Activated CD4-positive, alpha-beta T cell treated with anti-CD3 and anti-CD28 coated beads for 24 hours (primary cell): ENCODE results near the gene IRF3.
A peak's percentile ranks its signal among the peaks of the same experiment; 100 is the strongest.
"Not testable (repeated sequence)": the region's sequence is repeated elsewhere in the genome, so short reads cannot be mapped to it uniquely, and the experiment has no call there.

Source experiments
- DNase-seq, 2 donors: peaks; one replicate each; pipeline ENCODE4 v3.0.0-alpha.2; 2020; ENCODE audit warnings: low read depth in 2 of 2

IRF3 gene

DNA sequence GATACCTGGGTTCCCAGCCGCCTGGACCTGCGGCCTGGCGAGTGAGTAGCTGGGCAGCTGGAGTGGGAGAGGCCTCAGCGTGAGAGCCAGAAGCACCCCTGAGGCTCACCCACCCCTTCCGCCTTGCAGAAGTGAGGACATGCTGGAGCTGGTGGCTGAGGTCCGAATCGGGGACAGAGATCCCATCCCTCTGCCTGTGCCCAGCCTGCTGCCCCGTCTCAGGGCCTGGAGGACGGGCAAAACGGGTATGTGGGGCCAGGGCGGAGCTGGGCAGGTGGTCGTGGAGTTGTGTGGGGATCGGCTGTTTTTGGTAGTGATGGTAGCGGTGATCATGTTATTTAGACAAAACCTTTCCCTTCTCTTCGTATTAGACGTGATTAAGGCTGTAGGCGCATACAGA lies 19.1 kb downstream of the IRF3 start:
- DNase-seq = no peak

DNA sequence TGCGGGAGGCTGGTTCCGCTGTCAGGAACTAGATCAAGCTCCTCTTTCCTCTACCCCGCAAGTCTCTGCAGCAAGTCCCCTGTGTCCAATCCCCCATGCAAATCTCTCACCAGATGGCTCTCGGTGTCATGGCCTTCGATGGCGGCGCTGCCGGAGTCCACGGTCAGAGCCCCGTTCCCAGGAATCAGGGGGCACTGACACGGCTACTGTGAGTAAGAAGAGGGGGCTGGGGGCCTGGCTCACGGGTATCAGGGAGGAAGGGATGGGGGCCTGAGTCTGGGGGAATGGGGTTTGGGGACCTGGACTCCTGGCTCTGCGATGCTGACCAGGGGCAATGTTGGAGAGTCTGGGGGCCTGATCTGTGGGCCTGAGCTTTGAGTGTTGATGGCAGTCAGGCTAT lies 19.7 kb downstream of the IRF3 start:
- no peak for DNase-seq

DNA sequence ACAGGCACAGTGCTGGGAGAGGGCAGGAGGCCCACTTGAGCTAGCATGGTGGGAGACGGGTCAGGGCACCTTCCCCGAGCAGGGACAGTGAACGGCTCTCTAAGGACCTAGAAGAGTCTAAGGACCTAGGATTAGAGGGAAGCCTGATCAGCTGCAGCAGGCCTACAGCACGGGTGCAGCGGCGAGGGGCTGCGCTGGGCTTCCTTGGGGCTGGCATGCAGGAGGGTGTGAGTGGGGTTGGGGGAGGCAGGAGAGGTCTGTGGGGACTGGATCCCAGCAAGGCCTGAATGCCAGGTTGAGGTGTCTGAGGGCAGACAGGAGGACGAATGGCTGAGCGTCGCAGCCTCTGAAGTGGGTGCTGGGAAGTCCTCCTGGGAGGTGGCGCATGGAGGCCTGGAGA lies 20.1 kb downstream of the IRF3 start:
- DNase-seq = no peak

DNA sequence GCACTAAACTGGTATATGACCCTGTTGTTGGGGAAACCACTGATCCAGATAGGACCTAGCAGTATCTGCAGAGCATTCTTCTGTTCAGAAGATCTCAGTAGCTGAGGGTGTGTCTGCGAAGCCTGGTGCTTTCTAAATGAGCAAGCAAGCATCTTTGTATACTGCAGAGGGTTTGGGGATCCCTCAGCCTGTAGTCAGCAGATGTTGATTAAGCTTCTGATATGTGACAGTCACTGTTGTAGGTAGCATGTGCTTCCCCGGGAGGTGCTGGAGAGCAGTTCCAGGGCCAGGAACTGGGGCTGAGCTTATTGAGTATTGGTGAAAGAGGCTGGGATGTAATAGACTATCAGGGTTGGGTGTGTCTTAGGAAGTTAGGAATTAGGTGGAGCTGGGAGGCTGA lies 22.2 kb downstream of the IRF3 start:
- DNase-seq = no peak

DNA sequence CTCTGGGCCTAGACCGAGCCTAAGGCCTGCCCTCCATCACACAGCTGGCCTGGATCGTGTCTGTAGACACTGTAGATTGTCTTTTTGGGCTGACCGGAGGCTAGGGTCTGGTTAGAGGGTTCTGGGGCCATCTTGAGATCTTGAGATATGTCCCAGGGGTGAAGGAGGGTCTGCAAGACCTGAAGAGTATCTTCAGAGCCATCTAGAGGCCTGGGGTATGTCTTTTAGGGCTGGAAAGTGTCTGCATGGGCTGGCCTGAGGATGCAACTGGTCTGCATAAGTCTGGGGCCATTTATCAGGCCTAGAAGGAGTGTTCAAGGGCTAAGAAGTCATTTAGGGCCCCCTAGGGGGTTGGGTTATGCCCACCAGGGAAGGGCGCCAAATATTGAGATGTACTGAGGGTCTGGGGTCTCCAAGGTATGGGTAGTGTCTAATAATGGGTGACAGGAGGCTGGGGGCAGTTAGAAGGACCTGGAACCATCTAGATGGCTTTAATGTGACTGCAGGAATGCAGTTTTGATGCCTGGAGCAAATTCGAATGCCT lies 23.1 kb downstream of the IRF3 start:
- DNase-seq = no peak

DNA sequence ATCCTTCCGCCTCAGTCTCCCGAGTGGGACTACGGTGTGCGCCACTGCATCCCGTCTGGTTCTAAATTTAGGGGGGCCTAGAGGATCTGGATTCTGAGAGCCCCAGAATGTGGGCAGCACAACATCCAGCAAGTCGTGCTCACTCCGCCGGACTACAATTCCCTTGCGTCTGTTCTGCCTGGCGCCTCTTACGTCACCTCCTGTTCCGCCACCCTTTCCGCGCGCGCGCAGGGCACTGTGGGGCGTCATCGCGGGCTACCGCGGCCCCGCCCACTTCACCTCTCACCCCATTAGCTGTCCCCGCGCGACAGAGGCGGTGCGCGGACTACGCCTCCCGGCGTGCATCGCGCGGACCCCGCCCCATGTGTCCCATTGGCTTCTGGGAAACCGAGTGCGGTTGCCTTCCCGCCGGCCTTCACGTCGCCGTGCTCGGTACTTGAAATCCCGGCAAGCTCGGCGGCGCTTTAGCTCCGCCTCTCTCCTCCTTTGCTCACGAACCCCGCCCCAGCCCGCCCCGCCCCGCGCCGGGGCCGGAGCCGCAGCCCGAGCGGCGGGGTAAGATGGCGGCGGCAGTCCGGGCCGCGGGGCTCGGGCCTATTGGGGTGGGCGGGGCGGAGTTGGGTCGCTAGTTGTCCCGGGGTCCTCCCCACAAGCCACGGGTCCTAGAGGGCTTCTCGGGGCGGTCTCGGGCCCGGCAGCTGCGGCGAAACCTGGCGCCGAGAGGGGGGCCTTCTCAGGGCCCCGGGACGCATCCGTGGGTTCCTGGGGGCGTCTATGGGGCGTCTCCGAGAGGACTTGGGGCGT lies 23.8 kb downstream of the IRF3 start, which contains the start of gene SCAF1:
TSS of gene SCAF1 (plus strand) at position 522 of the 804 bp plus-strand sequence. CDS start 2,818 bp downstream, outside the sequence.
- DNase-seq = peak; percentile 98

DNA sequence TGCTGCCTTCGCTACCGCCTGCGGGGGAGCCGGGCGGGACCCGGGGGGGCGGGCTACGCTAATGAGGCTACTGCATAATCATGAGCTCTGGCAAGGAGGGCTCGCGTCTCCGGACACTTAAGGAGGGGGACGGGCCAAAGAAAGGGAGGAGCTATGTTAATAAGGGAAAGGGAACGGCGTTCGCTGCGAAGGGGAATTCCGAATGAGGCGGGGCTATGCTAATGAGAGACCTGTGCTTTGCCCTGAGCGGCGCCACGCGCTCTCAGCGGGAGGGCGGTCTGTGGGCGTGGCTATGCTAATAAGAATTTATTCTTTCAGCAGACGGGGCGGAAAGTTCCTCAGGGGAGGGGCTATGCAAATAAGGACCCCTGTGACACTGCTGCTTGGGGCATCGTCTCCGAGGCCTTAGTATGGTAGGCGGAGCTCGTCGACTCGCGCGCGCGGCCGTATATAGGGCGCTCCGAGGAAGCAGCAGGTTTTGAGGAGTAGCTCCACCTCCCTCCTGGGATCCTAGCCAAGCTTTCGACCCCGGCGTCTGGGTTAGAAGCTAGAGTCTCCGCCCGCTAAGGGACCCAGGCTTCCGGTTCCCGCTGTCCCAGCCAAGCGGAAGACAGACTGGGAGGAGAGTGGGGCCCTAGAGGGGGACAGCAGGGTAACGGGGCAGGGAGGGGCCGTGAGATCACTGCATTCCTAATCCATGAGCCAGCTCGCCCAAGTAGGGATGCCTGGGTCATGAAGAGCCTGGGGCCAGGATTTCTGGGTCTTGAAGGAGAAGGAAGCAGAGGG lies 25.4 kb downstream of the IRF3 start, which contains the start of gene RRAS:
TSS of gene RRAS (minus strand) at position 31 of the 786 bp plus-strand sequence. CDS start 45 bp downstream, outside the sequence.
- peak; percentile 100 for DNase-seq

DNA sequence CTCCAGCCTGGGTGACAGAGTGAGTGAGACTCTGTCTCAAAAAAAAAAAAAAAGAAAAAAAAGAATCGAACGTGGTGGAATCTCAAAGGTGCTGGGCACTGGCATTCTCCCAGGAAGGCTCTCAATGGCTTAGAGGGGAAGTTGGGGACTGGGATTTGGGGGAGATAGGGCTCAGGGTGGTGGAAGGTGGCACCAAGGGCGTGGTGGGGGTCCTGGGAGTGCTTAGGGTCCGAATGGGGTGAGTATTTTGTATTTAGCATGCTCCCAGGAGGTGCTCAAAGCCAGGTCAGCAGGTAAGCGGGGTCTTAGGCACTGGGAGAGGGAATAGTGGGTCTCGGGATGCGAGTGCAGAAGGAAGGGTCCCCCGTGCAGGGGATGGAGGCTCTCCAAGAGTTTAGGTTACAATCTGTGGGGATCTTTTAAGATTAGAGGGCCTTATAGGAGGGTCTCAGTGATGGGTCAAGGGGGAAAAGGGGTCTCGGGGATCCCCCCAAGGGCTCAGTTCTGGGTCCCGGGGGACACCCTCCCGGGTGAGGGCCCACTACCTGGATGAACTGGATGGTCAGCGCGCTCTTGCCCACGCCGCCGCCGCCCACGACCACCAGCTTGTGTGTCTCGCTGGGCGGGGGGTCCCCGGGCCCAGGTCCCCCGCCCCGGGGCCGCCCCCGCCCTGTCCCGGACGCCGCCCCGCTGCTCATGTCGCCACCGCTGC lies 26.1 kb downstream of the IRF3 start:
- no peak for DNase-seq

DNA sequence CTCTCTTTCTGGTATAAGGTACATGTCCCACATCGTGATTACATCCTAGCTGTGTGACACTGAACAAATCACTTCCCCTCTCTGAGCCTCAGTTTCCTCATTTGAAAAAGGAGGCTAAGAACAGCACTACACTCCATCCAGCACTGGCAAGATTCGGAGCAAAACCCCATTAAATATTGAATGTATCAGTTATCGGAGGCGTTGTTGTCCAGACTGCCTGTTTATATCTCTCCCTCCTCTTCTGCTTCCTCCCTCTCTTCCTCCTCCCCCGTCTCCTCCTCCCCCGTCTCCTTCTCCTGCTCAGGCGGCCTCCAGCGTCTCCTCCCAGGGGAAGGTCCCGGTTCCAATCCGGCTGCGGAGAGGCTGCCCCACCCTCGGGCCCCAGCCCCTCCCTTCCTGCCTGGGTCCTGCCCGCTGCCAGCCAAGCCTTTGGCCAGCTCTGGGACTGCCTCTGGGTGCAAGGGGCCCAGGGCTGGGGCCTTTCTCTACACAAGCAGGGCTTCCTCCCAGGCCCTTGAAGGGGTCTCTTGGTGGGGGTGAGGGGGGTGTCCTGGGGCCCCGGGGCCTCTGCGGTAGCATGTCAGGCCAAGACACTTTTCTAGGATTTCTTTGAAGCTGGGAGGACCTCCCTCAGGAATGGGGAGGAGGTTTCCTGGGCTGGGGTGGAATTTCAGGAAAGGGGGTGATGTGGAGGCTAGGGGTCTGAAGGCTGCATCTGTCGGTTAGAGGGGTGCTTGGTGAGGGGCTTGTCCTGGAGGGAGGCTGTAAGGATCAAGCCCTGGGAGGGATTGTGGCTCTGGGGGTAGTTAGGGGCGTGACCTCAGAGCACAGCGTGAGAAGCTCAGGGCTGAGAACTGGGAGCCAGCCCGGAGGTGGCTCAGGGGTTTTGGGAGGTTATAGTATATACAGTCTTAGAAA lies 27.6 kb downstream of the IRF3 start:
- DNase-seq = no peak

DNA sequence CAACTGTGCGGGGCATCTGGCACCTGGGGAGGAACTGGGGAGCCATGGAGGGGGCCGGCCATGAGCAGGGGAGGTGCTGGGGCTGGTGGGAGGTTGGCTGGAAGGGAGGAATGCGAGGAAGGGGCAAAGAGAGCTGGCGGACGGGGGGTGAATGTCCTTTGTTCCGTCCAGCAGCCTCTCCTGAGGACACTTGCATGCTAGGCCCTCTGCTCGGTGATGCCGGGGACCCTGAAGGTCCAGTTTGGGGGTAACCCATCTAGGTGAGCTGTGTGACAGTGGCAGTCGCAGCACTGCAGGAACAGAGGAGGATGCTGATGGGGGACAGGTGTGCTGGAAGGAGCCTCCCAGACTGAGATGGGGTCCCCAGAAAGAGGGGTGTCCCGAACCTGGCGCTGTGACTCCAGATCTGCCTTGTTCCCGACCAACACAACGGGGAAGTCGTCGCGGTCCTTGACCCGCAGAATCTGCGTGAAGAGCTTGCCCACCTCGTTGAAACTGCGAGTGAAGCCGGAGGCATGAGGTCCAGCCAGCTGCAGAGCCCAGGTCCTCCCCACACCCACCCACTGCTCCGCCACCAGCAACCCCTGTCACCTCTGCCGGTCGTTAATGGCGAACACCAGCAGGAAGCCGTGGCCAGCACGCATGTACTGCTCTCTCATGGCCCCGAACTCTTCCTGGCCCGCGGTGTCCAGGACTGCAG lies 29.3 kb downstream of the IRF3 start:
- DNase-seq = no peak

DNA sequence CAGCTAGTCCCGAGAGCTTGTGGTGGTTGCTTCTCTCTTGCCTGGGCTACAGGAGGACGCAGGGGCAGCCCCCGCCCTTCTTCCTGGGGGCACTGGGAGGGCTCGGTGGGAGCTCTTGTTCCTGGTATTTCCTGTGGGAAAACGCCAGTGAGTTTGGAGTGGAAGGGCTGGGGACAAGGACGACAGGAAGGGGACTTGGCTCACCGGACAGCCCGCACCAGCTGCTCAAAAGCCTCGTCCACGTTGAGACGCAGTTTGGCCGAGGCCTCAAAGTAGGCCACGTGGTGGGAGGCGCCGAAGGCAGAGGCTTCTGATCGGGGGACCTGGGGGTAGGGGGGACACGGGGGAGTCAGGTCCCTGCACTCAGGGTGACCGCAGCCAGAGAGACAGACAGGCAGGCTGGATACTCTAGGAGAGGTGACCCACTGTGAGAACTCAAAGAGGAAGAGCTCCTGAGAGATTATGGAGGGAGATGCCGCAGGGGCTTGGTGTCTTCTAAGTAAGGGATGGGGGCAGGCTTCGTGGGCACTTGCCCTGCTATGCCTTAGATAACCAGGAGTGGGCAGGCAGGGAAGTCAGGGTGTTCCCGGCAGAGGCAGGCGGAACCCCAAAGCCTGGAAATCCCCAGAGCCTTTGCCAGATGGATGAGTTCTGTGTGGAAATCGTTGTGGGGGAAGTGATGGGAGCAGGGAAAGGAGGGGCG lies 30.0 kb downstream of the IRF3 start:
- no peak for DNase-seq

DNA sequence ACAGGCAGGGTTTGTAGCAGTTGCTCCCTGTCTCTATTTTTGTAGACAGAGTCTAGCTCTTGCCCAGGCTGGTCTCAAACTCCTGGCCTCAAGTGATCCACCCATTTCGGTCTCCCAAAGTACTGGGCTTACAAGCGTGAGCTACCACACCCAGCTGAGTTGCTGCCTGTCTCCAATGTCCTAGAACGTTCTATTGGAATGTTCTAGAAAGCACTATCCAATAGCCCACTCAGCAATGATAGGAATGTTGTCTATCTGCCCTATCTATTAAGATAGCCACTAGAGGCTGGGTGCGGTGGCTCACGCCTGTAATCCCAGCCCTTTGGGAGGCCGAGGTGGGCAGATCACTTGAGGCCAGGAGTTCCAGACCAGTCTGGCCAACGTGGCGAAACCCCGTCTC lies 32.4 kb downstream of the IRF3 start:
- DNase-seq = not testable (repeated sequence)

DNA sequence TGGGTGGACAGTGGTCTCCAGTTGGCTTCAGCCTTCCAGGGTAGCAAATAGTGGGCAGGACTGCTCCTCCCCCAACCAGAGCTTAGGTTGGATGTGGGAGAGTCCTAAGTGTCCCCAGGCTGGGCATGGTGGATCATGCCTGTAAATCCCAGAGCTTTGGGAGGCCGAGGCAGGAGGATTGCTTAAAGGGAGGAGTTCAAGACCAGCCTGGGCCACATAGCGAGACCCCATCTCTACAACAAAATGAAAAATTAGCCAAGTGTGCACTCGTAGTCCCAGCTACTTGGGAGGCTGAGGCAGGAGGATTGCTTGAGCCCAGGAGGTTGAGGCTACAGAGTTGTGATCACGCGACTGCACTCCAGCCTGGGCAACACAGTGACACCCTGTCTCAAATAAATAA lies 33.1 kb downstream of the IRF3 start:
- DNase-seq = no peak

DNA sequence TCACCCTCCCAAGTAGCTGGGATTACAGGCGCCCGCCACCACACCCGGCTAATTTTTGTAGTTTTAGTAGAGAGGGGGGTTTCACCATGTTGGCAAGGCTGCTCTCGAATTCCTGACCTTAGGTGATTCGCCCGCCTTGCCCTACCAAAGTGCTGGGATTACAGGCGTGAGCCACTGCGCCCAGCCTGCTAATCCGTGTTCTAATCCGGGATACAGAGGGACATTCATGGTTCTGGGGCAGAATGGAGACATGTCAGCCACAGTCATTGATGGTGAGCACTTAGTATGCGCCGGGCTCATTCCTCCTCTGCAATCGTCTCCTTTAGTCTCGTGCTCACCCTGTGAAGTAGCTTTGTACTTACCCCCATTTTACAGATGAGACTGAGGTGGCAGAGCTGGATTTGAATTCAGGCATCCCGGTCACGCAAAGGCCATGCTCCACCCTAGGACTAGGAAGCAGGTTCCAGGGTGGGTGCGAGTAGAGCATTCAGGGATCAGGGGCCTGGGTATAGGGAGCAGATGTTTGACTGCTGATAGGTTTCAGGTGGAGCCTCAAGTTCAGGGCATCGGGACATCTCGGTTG lies 34.0 kb downstream of the IRF3 start:
- DNase-seq = no peak

DNA sequence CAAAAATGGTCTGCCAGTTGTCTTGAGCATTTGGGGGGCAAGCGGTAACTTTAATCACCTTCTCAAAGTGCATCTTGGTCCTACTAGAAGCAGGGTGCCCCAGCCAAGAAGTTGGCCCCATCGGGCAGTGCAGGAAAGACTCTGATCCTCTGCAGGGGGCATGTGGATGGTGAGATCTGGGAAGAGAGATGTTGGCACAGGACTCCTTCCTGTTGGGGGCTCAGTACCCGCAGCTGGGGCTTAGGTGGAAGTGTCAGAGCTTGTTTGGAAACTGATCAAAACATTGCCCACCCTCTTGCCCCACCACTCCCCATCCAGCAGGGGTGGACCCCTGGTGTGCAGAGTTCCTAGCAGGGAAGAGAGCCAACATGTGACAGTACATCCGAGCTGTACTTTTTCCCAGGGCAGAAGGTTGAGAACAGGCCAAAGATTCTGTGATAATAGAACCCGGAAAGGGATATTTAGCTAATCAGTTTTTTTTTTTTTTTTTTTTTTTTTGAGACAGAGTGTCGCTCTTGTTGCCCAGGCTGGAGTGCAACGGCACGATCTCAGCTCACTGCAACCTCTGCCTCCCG lies 34.6 kb downstream of the IRF3 start:
- no peak for DNase-seq

DNA sequence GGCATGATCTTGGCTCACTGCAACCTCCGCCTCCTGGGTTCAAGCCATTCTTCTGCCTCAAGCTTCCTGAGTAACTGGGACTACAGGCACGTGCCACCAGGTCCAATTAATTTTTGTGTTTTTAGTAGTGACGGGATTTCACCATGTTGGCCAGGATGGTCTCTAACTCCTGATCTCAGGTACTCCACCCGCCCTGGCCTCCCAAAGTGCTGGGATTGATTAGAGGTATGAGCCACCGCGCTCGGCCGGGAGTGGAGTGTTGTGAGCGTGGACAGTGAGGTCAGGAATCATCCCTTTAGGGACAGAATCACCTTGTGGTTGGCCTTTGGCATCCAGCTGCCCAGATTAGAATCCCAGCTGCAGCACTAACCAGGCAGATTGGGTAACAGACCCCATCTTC lies 36.0 kb downstream of the IRF3 start:
- DNase-seq = no peak

DNA sequence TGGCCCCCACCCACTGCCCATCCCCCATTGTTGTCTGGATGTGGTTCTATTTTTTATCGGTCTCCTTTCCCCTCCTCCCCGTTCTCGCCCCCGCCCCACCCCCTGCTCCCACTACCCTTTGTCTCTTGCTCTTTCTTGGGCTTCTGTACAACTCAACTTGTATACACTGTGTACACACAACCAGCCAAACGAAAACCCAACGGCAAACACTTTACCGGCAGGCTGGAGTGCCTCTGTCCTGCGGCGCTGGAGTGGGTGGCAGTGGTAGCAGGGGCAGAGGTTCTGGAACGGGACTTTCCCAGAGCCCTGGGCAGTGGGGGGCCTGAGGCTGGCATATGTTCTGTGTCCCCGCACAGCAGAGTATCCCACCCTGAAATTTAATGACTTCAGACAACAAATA lies 39.4 kb downstream of the IRF3 start:
- no peak for DNase-seq

DNA sequence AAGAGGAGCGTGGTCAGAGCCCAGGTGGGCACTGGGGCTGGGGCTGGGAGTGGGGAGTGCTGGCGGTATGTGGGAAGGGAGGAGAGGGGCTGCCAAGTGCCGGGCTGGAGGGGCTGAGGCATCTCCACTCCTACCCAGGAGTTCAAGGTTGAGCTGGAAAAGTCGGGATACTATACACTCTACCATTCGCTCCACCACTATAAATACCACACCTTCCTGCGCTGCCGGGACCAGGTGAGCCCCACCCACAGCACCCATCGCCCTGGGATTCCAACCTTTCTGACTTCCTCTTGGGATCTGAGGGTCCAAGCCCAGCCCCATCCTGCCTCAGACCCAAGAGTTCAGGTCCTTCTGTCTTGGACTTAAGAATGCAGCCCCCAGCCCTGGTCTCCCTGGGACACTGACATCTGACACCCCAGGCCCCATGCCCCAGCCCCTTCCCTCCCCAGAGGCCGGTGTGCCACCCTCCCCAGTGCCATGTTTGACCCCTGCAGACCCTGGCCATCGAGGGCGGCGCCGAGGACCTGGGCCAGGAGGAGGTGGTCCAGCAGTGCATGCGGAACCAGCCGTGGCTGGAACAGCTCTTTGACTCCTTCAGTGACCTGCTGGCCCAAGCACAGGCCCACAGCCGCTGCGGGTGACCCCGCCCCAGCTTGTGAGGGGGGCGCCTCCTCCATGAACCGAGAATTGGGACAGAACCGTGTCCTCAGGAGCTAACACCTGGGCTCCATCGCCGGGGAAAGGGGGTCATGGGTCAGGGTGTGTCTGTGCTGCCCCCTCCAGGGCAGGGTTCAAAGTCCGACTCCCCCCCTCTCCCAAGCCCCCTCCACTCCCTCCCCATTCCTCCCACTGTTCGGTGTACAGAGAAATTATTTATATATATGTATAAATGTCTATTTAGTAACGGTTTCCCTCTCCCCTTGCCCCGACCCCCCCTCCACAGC lies 40.4 kb downstream of the IRF3 start:
- no peak for DNase-seq
